Spinal cord (tissue), 10 donors: Measurements from ENCODE around the gene ADH7. TPM values are rescaled to one million over a fixed set of nuclear protein-coding genes. Genes with fewer than 3 reads are reported as not detected.

Source experiments
- DNase-seq, 6 donors: peaks; one replicate each; pipeline versions ENCODE4 v3.0.0 to v3.0.0-alpha.2; 2013 to 2015; ENCODE audit warnings: low spot score in 6 of 6, low read depth in 4 of 6
- H3K27ac ChIP-seq: one replicate; pipeline ENCODE4 v1.5.1; 2013; ENCODE audit warnings: low read depth, low read length, control low read depth
- H3K27me3 ChIP-seq: one replicate; pipeline ENCODE4 v1.6.1; 2013; ENCODE audit warnings: low read length; ENCODE audit not compliant: control insufficient read depth, insufficient read depth
- H3K36me3 ChIP-seq: one replicate; pipeline ENCODE4 v1.6.1; 2013; ENCODE audit warnings: low read length; ENCODE audit not compliant: control insufficient read depth, insufficient read depth
- H3K4me1 ChIP-seq: one replicate; pipeline ENCODE4 v1.6.1; 2013; ENCODE audit warnings: low read length; ENCODE audit not compliant: control insufficient read depth, insufficient read depth
- H3K4me3 ChIP-seq: one replicate; pipeline ENCODE4 v1.5.1; 2013; ENCODE audit warnings: low read depth, low read length, control low read depth
- H3K9me3 ChIP-seq: one replicate; pipeline ENCODE4 v1.6.1; 2013; ENCODE audit warnings: low read length; ENCODE audit not compliant: control insufficient read depth, insufficient read depth
- WGBS: methylation state at CpG from one replicate; pipeline ENCODE4 v1.1.5; 2013; ENCODE audit warnings: missing lambda C conversion rate; ENCODE audit not compliant: insufficient coverage; 5-methylcytosine and 5-hydroxymethylcytosine counted together
- polyA plus RNA-seq, 2 donors: library from polyadenylated mRNA; unstranded; fragments of 120-200 nt; gene quantifications; one replicate each; pipeline ENCODE4 v1.2.1, GENCODE V29; 2013; ENCODE audit not compliant: insufficient read length in 2 of 2
- total RNA-seq, 2 donors: library from RNA; depleted of rRNA in 1 of 2; stranded (reverse); fragments of 120-200 nt in 1 of 2; fragments of >200 nt in 1 of 2; gene quantifications; one replicate each; pipeline versions ENCODE4 v1.2.3 to v1.2.4, GENCODE V29; 2013 to 2014
- donor health status: healthy.

ADH7 gene
- total and polyA plus RNA-seq, 4 donors, result not detected

DNA sequence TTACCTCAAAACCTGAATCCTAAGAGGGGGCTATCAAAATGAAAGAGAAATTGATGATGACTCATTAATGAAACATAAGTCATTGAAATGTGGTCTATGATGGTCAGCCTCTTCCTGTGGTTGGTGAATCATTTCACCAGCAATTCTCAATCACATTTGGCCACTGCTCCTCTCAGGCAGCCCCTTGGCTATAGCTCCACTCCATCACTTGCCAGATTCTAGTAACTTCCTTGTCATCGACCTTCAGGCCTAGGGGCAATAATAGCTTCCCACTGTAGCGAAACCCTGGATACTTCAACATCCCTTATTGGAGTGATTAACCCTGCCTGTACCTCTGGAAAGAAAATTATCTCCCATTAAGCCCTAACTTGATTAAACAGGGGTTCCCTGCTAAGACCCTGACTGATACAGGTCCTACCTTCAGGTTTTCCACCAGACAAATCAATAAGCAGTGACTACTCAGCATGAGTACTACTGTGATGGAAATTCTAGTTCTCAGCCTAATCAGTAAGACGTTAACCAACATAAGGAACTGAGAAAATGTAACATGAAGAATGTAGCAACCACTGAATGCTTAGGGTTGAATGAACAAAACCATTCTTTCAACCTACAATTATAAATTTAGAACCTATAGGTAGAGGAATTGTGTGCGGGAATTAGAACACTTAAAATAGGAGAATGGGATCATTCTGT, 30.4 kb downstream of the ADH7 start:
- Histone ChIP-seq H3K4me1 (no peaks in the 10 kb centered on the region), H3K9me3 (no peaks in the 10 kb centered on the region), H3K36me3 (no peaks in the 10 kb centered on the region), H3K27me3 (no peaks in the 10 kb centered on the region), H3K27ac (no peak overlapping the region), H3K4me3 (no peak overlapping the region)
- DNase-seq, result no peak
- WGBS, result 86% methylated on average over 2 of the region's 4 CpGs

DNA sequence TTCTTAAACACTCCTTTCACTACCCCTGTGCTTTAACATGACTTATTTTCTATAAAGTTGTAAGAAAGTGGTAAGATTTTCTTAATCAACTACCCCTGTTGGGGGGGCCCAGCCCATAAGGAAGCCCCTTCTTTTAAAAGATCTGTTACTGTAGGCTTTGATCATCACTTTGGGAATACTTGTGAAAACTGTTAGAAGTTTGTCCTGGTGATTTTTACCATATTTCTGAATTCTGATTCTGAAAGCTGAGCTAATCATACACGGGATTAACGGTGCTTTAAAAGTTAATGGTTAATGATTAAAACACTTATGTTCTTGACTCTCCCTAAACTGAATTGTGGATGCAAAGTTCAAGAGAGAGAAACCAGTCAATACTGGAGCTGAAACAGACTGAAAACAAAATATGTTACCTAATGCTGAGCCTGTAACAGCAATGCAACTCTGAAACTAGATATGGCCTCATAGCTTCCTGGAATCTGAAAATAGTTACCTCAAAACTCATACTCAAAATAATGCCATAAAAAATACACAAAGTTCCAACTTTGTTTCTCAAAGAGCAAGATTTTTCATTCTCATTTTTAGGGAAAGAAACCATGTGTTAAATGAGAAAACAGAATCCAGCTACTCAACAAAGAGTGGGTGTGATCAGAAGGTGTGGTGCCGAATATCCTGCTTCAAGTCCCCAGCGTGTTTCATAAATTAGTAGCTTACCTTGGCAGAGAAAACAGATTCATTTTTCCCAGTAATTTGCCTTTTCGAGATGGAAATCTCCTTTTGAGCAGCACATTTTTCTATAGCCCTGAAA, 31.6 kb downstream of the ADH7 start:
- H3K9me3 ChIP-seq, result no peaks in the 10 kb centered on the region
- no CpG with 5 or more reads among the region's 5 CpGs for WGBS
- H3K4me3 ChIP-seq, result no peak overlapping the region
- H3K4me1 ChIP-seq, result no peaks in the 10 kb centered on the region
- no peaks in the 10 kb centered on the region for H3K36me3 ChIP-seq
- DNase-seq, result no peak
- H3K27ac ChIP-seq, result no peak overlapping the region
- H3K27me3 ChIP-seq, result no peaks in the 10 kb centered on the region

DNA sequence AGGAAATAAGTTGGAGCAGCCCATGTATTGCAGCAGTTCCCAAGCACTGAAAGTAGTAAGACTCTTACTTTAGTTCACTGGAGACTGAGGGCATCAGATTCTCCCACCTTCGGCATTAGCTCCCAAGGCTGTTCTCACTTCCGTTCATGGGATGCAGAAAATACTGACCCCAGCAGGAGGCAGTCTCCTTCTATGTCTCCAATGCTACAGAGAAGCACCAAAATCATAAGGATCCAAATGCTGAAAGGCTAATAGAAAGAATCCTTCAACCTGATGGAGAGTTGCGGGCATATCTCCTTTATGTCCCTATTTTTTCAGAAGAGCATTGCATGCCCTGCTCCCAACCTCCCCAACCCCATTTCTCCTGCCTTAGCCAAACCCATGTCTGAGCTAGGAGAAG, 32.4 kb downstream of the ADH7 start:
- H3K4me1 ChIP-seq, result no peaks in the 10 kb centered on the region
- no peaks in the 10 kb centered on the region for H3K36me3 ChIP-seq
- no peaks in the 10 kb centered on the region for H3K27me3 ChIP-seq
- DNase-seq, result no peak
- H3K27ac ChIP-seq, result no peak overlapping the region
- H3K9me3 ChIP-seq, result no peaks in the 10 kb centered on the region
- no peak overlapping the region for H3K4me3 ChIP-seq
- WGBS, result 100% methylated on average over 2 of the region's 3 CpGs

DNA sequence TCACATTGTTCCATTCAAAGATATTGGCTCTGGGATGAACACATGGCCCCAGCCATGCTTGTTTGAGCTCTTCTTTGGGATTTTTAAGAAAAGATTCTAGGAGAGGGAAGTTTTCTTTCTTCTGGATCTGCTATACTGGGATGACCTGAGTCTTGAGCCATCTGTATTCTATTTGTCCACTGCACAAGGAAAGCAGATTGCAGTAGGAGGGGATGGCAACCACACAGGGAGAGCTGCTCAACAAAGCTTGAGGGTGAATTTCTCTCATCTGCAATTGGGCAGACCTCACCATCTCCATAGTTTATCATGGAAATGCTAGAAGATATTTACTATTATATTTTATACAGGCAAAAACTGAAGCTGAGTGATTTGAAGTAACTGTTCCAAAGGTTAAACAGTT, 34.3 kb downstream of the ADH7 start:
- Histone ChIP-seq H3K9me3 (no peaks in the 10 kb centered on the region), H3K4me1 (no peaks in the 10 kb centered on the region), H3K27ac (no peak overlapping the region), H3K36me3 (no peaks in the 10 kb centered on the region), H3K4me3 (no peak overlapping the region), H3K27me3 (no peaks in the 10 kb centered on the region)
- DNase-seq, result no peak

DNA sequence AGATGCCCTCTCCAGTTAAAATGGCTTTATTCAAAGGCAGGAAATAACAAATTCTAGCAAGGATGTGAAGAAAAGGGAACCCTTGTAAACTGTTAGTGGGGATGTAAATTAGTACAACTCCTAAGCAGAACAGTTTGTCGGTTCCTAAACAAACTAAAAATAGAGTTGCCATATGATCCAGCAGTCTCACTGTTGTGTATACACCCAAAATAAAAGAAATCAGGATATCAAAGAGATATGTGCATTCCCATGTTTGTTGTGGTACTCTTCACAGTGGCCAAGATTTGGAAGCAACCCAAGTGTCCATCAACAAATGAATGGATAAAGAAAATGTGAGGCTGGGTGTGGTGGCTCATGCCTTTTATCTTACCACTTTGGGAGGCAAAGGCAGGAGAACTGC, 36.1 kb downstream of the ADH7 start:
- no peaks in the 10 kb centered on the region for H3K36me3 ChIP-seq
- DNase-seq, result no peak
- H3K4me3 ChIP-seq, result no peak overlapping the region
- H3K27me3 ChIP-seq, result no peaks in the 10 kb centered on the region
- no peak overlapping the region for H3K27ac ChIP-seq
- no CpG with 5 or more reads among the region's 1 CpG for WGBS
- H3K4me1 ChIP-seq, result no peaks in the 10 kb centered on the region
- H3K9me3 ChIP-seq, result no peaks in the 10 kb centered on the region

DNA sequence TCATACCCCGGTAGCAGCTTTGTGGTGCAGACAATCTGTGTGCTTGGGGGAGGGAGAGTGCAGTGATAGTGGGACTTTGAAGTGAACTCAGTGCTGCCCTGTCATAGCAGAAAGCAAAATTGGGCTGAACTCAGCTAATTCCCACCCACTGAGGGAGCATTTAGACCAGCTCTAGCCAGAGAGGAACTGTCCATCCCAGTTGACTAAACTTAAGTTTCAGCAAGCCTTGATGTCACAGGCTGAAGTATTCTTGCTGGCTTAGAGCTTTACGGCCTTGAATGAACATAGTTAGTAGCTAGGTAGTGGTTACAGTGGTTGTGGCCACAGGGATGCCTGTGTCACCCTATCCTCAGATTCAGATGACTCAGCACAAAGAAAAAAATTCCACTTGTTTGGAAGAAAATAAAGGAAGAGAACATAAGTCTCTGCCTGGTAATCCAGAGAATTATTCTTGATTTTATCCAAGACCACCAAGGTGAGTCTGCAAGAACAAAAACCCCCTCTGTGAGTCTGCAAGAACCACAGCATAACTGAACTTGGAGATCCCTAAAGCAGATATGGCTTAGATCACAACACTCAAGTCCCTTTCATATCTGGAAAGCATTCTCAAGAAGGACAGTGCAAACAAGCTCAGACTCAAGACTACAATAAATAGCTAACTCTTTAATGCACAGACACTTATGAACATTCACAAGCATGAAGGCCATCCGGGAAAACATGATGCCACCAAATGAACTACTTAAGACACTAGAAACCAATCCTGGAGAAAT, 39.4 kb downstream of the ADH7 start:
- no peaks in the 10 kb centered on the region for H3K4me1 ChIP-seq
- H3K36me3 ChIP-seq, result no peaks in the 10 kb centered on the region
- H3K27ac ChIP-seq, result no peak overlapping the region
- no peaks in the 10 kb centered on the region for H3K9me3 ChIP-seq
- H3K27me3 ChIP-seq, result no peaks in the 10 kb centered on the region
- WGBS, result no CpG with 5 or more reads among the region's 3 CpGs
- H3K4me3 ChIP-seq, result no peak overlapping the region
- no peak for DNase-seq

DNA sequence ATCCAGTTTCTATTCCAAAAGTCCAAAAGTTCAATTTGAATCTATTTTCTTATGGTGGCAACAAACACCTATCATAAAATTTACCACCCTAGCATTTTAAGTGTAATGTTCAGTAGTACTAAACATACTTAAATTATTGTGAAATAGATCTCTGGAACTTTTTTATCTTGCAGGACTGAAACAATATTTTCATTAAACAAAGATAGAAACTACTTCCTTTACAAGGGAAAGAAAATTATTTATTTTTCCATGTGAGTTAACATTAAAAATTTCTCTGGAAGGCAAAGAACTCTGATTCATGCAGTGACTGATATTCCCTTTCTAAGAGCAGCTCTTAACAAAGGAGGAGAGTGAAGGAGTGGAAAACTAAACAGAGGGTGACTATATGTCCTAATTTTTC, 40.2 kb downstream of the ADH7 start:
- DNase-seq, result no peak
- Histone ChIP-seq H3K27me3 (no peaks in the 10 kb centered on the region), H3K4me1 (no peaks in the 10 kb centered on the region), H3K4me3 (no peak overlapping the region), H3K9me3 (no peaks in the 10 kb centered on the region), H3K36me3 (no peaks in the 10 kb centered on the region), H3K27ac (no peak overlapping the region)

DNA sequence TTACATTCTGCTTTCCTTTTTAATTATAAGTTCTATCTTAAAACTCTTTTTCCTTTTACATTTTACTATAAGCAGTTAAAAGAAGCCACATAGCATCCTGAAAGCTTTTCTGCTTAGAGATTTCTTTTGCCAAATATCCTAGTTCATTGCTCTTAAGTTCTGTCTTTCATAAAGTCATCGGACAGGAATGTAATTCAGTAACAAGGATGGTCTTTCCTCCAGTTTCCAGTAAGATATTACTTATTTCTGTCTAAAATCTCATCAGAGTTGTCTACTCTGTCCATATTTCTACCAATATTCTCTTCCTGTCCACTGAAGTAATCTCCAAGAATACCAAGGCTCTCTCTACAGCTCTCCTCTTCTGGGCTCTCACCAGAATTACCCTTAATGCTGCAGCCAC, 45.1 kb downstream of the ADH7 start:
- DNase-seq, result no peak
- no peaks in the 10 kb centered on the region for H3K36me3 ChIP-seq
- H3K4me3 ChIP-seq, result no peak overlapping the region
- H3K4me1 ChIP-seq, result no peaks in the 10 kb centered on the region
- WGBS, result no CpG with 5 or more reads among the region's 1 CpG
- H3K9me3 ChIP-seq, result peaks cover 3% of the 10 kb centered on the region
- H3K27ac ChIP-seq, result no peak overlapping the region
- no peaks in the 10 kb centered on the region for H3K27me3 ChIP-seq

DNA sequence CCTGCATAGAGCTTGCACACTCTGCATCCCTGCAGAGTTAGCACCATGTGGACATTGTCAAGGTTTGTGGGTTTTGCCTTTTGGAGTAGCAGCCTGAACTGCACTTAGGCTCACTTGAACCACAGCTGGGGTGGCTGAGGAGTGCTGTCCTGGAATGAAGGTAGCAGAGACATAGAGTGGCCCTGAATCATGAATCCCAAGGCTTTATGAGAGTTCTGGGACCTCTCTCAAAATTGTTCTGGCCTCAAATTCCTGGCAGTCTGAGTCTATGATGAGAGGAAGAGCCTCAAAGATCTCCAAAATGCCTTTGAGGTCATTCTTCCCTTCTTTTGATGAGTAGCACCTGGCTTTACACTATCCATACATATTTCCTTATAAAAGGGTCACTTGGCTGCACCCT, 45.5 kb downstream of the ADH7 start:
- Histone ChIP-seq H3K4me1 (no peaks in the 10 kb centered on the region), H3K27me3 (no peaks in the 10 kb centered on the region), H3K4me3 (no peak overlapping the region), H3K36me3 (no peaks in the 10 kb centered on the region), H3K9me3 (peaks cover 3% of the 10 kb centered on the region), H3K27ac (no peak overlapping the region)
- DNase-seq, result no peak
